NCI-H226 (cell line): ENCODE measurements around the gene SCN9A.
"Not testable (repeated sequence)": the region's sequence is repeated elsewhere in the genome, so short reads cannot be mapped to it uniquely, and the experiment has no call there.

Experiments
- DNase-seq: peaks from one replicate; pipeline ENCODE4 v3.0.0-alpha.2; 2015

Gene SCN9A

DNA sequence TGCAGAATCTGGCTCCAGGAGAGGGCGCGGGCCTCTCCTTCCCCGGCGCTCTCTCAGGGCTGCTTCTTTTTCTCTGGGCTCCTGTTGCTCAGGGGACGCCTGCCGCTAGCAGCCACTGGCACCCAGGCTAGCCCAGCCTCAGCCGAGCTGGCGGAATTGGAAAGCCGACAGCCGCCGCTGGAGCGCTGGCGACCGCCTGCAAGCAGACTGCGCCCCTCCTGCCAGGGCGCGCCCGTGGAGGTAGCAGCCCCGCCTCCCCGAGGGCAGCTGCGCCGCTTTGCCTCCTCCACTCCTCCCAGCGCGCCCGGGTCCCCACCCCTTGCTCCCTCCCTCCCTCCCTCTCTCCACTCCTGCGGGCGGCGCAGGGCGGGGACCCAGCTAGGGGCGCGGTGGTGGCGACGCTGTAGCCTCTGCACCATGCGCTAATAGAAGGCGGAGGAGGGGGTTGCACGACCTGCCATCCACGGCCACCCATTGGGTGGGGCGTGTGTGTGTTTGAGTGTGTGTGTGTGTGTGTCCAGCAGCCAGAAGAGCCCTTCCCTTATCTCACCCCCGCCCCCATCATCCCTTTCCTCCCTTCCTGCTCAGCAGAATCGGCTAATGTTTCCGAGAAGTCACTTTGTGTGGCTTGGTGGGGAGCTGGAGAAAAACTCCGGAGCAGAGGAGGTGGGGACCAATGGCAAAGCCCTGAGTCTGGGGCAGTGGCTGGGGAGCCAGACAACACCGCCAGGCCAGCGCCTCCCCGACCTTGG is at the start of gene SCN9A:
Gene SCN9A, minus strand, starts transcription at position 209 of the 752 bp plus-strand sequence. CDS start 64,188 bp downstream, outside the sequence.
- peak; percentile 78 for DNase-seq

DNA sequence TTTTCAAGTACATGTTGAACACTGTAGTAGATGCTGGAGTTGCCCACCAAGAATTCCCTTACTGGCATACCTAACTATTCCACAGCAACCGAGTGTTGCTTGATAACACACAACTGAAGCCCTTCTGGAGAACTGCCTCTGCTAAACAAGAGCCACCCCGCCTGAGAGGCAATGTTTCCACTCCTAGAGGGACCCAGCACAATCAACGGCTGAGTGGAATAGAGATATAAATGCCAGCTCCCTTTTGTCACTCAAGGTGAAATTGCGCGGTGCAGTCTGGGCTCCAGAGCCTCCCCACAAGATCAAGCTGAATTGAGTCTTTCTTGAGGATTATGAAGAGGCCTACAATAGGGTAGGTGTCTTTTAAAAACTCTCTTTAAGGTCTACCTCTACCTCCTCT is 49.1 kb upstream of the SCN9A start:
- no peak for DNase-seq

DNA sequence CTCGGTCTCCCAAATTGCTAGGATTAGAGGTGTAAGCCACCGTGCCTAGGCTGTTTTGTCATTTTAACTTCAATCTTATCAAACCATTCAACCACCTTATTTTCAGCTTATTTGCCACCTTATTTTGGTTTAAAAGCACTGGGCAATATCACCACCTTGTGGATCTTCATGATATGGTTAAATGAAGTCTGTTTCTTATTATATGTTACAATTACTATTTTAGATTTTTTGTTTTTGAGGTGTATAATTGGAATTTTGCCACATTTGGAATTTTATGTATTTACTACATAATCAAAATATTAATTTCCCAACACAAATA is 43.8 kb upstream of the SCN9A start:
- DNase-seq, result no peak

DNA sequence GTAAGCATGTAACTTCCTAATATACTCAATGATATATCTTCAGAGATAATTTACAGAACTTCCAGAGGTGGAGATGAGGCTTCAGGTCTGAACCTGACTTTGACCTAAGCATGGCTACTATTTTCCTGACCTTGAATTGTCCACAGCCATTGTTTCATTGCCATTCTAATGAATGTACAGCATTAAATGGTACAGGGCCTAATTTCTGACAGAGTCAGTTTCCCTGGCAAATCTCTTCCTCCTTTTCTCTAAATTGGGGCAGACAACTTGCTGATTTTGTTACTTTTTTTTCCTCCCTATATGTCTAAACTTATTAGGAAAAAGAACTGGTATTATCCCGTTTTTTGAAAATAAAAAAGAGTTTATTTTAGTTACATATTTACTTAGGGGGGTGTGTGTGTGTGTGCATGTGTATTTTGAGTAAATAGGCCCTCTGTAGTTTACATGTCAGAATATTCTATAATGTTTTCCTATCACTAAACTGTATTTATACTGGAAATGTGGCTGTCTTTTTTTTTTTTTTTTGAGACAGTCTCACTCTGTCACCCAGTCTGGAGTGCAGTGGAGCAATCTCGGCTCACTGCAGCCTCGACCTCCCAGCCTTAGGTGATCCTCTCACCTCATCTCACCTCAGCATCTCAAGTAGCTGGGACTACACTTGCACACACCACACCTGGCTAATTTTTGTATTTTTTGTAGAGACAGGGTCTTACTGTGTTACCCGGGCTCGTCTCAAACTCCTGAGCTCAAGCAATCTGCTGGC is 43.3 kb upstream of the SCN9A start:
- no peak for DNase-seq

DNA sequence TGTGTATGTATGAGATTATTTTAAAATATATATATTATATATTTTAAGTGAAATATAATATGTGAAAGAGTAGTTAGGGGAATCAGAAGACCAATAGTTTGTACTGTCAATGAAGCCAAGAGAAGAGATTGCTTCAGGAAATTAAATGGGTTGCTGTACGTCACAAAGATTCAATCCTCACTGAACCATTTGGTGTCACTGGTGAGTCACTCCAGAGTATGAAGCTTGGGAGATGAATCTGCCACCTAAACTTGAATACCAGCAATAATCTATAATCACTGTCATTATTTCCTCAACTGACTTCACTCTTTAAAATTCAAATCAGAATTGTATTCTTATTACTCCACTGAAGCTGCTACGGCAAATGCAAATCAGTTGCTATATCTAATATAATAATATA is 41.9 kb upstream of the SCN9A start:
- peak; percentile 22 for DNase-seq

DNA sequence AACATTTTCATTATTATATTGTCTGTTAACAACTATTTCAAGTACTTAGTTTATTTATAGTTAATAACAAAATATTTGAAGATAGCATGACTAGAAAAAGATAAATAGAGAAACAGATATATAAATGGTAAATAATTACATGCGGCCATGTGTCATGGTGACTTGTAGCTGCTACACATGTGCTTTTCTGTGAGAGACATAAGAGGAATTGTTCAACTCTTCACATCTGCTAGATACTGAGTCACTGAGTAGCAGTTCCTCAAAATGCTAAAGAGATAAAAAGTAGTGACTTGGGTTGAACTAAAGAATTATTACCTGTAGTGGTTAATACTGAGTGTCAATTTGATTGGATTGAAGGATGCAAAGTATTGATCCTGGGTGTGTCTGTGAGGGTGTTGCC is 37.5 kb upstream of the SCN9A start:
- DNase-seq, result no peak

DNA sequence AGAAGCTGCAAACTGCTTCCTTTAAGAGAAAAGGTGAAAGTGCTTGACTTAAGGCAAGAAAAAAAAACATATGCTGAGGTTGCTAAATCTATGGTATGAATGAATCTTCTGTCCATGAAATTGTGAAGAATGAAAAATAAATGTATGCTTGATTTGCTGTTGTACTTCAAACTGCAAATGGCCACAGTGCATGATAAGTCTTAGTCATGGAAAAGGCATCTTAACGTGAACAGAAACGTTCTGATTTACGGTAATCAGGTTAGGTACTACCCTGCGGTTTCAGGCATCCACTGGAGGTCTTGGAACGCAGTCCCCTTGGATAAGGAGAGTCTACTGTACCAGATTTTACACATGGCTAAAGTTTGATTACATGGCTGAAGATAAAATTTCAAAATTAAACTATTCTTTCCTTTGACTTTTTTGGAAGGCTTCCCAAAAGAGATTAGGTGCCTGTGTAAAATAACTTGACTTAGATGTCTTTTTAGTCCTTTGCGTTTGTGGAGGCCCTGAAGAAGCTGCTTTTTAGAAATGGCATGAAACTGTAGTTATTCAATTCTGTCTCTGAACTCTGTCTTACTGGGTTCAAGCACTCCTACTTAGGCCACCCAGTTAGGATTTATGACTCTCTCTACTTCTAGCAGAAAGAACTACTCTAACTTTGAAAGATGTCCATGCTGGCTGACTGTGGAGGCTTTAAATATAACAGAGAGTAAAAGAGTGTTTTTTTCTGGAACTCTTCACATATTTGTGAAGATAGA is 35.9 kb upstream of the SCN9A start:
- peak; percentile 96 for DNase-seq

DNA sequence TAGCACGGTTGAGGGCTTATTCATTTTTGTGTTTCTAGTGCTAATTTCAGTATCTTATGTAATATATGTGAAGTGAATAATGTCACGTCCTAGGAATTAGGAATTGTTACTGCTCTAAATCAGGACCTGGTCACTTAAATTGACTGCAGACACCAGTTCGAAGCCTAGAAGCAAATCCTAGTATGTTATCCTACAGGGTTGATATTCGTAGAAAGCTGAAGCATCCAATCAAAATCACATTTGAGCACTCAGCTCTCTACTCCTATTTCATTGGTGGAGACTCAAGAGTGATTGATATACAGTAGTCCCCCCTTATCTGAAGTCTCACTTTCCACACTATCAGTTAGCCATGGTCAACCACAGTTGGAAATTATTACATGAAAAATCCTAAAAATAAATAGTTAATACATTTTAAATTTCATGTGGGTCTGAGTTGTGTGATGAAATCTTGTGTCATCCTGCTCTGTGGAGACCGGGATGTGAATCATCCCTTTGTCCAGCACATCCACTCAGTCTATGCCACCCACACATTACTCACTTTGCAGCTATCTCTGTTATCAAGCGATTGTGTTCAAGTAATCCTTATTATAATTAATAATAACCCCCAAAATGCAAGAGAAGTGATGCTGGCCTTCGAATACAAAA is 35.2 kb upstream of the SCN9A start:
- DNase-seq, result peak; percentile 92

DNA sequence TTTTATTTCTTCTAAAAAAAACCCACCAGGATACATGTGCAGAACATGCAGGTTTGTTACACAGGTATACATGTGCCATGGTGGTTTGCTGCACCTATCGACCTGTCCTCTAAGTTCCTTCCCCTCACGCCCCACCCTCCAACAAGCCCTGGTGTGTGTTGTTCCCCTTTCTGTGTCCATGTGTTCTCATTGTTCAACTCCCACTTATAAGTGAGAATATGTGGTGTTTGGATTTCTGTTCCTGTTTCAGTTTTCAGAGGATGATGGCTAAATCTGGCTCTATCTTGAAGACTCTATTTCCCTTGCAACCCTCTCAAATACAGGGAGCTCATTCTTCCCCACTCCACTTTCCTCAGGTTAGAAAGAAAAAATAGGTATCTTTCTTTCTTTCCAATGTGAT is 32.0 kb upstream of the SCN9A start:
- not testable (repeated sequence) for DNase-seq

DNA sequence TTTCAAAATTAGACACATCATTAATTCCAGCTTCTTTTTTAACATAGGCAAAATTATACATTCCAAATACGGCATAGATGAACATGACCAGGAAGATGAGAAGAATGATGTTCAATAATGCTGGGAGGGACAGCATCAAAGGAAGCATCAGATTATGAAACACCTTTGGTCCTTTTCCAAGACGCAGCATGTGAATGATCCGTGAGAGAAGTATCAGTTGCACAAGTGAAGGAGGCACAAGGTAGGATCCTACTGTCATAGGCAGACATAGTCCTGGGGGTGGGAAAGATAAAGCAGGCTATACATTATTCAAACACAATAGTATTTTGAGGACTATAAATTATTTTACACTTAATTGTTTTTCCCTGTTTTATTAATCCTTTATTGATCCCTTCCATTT is 30.6 kb upstream of the SCN9A start:
- no peak for DNase-seq

DNA sequence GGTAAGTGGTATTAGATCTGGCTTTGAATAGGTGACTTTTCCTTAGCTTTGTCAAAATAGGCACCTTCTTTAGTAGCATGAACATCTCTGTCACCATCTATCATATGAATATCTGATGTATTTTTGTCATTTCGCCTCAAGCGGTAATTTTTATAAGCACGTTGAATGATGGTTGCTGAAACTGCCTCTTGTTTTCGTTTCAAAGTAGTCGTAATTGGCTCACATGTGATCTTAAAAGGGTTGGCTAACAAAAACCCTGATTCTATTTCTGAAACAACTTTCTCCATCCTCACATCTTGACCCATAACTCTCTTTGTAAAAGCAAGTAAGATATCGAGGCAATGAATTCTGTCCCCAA is 29.8 kb upstream of the SCN9A start:
- DNase-seq, result no peak

DNA sequence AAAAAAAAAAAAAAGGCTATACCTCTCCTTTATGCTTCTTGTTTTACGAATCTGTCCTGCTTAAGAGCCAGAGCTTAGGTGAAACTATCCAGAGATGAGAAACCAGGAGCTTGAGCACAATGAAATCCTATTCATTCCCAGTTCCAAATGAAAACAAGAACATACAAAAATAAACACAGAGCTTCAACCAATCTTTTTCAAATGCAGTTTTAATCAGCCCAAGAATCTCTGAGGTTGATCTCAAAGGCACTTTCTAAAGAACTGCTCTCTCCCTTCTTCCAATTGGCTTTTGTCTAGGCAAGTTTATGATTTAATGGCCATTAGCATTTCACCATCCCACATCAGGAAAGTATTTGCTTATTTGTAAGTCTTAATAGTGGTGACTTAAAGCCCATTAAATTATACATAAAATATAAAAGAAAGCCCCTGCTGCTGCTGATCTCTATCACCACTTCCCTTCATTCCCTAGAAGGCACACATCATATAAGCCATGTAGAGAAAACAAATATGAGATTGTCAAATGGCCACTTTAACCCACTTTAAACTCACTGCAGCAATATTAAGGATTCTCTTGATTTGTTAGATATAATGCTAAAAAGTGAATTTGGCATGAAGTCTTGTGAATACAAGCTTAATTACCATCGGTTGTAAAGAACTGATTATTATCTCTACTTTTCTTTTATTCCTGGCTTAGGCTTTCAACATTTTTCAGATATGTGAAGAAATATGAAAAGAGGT is 29.3 kb upstream of the SCN9A start:
- no peak for DNase-seq

DNA sequence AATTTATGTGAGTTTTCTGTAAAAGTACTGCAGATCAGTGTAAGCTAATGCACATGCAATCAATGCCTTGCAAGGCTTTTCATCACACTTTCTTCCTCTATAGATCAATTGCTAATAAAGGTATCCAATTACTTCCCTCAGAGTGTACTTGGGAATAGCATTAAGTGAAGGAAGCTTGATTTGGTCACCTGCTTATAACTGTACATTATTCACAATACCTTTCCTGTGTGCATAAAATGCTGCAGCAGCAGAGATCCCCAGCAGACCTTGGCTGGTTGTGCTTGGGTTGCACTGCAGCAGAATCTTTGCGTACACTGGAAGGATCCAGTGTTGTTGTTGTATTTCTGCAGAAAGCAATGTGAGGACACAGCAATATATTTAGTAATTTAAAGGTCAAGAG is 18.5 kb upstream of the SCN9A start:
- no peak for DNase-seq

DNA sequence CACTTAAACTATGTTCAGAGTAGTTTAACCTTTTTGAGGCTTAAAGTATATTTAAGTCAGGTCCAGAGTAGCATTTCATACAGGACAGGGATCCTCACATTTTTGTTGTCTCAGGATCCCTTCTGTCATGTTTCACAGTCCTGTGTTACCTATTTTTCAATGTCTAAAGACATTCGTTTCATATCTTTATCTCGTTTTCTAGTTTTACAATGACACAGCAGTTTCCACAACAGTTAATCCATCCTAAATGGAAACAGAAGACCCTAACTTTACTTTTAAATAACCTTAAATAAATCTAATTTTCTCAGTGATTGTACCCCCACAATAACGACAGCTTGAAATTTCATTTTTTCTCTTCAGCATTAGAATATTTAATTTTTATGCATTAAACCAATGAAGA is 17.3 kb upstream of the SCN9A start:
- DNase-seq, result no peak

DNA sequence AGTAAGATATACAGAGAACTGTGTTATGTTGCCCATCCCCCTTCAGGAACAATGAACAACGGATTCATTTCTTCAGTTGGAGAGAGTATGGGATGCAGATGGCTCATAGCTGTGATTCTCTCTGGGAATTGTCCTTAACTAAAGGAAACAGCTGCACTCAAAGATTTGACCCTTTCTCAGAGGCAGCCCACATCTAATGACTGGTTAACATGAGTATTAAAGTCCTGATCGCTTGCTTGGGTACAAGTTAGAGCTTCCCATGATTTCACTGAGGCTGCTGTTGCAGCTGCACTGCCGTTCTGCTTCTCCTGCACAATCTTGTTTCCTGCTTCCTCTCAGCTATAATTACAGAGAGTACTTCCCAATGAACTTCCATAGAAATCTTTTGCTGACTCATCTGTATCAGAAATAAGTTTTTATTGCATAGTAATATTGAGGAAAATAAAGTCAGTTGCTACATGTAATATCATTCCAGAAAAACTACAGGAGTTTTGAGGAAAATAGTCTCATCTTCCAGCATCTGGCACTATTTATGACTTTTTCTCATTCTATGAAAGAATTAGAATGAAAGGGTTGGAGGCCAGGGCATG is 12.8 kb upstream of the SCN9A start:
- DNase-seq, result no peak

DNA sequence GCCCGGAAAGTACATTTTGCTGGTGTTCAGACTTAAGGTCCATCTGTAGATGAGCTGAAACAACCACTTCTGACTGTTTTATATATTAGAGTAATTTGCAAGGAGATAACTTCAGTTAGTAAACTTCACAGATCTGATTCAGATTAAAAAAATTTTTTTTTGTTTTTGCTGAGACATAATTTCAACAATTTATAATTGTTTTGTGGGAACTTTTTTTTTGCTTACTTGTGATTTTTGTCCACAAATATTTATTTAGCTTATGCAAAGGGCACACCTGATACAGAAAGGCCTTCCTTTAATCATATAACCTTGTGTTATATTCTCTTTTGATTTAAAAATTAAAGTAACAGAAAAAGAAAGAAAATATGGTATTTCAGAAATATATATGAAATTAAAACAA is 9.6 kb upstream of the SCN9A start:
- DNase-seq, result no peak

DNA sequence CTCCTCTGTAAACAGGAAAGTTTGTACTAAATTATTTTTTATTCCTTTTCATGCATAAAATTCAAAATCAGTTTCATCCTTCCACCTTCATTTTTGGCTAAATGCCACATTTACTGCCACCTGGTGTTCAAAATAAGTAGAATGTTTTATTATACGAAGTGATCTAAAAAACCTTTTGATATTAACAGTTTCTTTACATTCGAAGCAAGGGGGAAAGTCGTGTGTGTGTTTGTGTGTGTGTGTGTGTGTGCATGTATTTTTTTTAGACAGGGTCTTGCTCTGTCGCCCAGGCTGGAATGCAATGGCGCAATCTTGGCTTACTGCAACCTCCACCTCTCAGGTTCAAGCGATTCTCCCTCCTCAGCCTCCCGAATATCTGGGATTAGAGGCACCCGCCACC is 9.0 kb upstream of the SCN9A start:
- no peak for DNase-seq

DNA sequence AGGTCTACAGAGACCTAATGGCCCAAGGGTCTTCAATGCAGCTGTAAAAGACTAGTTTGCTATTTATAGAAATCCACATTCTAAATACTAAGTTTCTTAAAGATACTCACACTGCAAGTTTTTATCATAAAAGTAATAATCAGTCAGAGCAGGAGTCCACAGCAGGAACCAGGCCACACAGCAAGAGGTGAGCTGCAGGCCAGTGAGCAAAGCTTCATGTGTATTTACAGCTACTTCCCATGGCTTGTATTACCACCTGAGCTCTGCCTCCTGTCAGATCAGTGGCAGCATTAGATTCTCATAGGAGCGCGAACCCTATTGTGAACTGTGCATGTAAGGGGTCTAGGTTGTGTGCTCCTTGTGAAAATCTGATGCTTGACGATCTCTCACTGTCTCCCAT is 6.7 kb upstream of the SCN9A start:
- no peak for DNase-seq

DNA sequence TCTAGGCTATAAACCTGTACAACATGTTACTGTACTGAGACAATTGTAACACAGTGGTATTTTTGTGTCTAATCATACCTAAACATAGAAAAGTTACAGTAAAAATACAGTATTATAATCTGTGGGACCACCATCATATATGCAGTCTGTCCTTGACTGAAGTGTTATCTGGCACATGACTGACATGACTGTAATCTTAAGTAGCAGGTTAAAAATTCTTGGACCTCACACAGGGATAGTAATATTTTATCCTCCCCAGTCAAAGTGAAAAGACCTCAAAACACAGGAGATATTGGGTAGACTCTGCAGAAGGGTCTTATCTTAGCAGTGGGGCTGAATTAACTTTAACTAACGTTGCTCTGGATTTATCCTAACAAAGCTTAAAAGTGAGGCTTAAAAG is 4.9 kb upstream of the SCN9A start:
- DNase-seq, result no peak

DNA sequence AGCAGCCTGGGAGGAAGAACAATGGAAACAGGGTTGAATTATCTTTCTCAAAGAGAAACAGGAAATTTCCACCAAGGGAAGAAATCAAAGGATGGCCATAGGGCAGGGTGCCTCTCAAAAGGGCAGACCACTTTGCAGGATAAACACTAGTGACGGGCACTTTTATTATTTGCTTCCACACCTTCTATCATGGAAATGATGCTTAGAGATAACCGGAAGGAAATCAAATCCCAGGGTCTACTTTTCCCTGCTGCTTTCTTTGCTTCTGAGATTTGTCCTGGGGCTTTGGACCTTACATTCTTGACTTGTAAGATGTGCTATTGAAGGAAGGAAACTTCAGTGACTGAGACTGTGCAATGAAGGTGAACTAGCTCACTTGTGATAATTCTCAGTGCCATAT is 1.1 kb upstream of the SCN9A start:
- DNase-seq, result no peak

DNA sequence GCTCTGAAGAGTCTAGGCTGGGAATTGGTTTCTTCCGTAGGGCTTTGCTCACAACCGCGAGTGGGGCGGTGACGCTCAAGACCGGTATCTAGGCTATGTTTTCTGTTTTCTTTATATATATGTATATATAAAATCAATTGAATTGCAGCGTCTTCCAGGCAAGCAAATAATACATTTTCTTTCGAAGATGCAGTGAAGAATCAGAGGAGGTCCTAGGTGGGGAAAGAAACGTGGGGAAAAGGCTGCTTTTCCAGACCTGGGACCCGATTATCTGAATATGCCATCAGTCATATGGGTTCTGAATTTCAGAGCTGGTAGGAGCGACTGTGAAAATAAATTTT is 714 bp upstream of the SCN9A start:
- no peak for DNase-seq

DNA sequence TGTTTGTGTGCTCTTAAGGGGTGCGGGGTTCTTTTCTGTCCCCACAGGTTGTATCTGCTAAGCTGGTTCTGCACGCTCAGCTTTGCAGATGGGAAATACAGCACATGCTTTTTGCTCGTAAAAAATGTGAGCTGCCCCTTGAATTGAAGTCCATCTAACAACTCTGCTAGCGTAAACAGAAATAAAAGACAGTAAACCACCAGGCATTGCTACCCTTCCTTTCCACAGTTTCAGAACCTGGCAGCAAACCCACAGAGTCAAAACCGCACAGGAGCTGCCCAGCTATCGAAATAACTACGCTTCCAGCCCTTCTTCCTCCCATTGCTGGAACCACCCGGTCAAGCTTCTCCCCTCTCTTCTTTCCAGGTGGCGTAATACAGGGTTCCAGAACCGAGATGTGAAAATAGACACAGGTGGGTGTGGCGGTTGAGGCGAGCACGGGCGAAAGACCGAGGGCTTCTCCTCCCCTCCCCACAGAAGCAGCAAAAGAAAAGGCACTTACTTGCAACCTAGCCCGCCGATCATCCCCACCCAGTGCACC is 479 bp downstream of the SCN9A start:
- DNase-seq, result peak; percentile 37
